Measurements from ENCODE around the gene NR1H4.
"Not testable (repeated sequence)": the region's sequence is repeated elsewhere in the genome, so short reads cannot be mapped to it uniquely, and the experiment has no call there.

Gene NR1H4

DNA sequence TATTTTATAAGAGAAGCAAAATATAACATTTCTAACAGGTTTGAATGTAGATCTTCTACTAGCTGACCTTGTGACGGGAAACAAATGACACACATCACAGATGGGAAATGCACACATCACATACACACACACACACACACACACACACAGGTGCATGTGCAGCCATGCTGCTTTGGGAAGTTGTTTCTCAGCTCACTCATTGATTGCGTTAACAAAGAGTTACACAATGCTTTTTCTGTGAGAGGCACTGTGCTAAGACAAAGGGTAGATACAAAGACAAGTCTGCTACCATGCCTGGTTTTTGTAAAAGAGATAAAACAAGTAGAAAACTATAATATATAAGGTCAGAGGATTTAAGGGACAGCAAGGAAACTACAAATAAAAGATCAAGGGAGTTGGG is 1.3 kb upstream of the NR1H4 start:
- no peak for DNase-seq (ENCODE audit: low read depth in 2 of 2)

DNA sequence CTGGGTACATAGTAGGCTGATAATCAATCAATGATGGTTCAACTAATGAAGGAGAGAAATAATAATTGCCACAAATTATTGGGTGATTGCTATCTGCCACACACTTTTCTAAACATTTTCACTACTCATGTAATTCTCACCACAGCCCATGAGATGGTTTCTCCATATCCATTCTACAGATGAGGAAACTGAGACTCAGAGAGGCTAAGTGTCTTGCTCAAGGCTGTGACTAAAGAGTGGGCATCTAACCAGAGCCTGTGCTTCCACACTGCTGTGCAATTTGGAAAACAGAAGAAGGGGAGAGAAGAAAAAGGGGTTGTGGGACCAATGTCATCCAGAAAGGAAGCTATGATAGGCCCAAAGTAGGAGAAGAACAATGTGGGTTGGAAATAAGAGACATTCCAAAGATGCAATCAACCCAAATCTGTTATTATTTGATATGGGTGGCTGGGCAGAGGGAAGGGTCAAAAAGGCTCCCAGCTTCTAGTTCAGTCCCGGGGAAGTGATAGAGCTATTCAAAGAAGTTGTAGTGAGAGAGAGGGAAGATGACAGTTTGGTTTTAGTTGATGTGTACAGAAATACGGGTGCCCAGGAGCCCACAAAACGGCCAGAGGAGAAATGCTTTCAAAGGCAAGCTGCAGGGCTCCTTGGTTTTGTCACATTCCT is 483 bp upstream of the NR1H4 start:
- DNase-seq (ENCODE audit: low read depth in 2 of 2): no peak

DNA sequence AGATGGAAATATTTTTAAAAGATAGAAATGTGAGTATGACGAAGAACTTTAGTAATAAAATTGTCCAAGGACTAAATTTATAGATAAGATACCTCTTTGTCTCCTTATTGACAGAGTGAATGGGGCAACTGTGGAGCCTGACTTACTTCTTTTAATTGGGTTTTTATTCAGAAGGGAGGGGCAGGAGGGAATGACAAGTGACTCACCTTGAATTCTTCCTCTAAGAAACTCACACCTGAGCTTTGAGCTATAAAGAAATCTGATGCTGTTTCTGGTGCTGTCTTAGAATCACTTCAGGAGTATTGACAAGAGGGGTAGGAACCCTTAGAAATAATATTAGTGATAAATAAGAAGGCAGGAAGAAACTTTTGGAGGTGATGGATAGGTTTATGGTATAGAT is 951 bp downstream of the NR1H4 start:
- no peak for DNase-seq (ENCODE audit: low read depth in 2 of 2)

DNA sequence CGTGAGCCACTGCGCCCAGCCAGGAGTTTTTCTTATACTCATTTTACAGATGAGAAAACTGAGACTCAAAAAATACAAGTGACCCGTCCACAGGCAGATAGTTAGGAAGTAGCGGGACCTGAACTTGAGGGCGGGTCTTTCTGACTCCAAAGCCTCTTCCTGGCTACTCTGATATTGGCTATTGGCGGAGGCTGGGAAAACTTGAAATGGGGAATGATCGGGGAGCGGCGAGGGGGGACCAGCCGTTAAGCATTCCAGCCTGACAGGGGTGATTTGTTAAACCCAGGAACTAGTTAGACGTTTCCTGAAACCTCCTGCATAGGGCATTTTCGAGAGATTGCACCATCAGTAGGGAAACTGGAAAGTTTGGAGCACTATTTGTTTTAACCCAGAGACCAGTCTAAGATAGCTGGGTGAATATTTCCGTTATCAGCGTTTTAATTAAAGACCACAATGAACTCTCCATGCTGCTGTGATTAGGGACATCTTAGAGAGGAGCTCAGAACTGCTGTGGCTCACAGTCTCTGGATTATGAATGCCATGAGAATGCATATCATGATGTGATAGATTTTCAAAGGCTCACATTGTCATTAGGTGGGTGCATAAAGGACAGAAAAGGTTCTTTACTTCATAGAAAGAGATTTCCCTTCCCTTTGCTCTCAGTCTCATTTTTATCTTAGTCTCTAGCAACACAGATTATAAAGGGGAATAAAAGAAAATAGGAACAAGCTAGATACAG is 2.5 kb downstream of the NR1H4 start:
- no peak for DNase-seq (ENCODE audit: low read depth in 2 of 2)

DNA sequence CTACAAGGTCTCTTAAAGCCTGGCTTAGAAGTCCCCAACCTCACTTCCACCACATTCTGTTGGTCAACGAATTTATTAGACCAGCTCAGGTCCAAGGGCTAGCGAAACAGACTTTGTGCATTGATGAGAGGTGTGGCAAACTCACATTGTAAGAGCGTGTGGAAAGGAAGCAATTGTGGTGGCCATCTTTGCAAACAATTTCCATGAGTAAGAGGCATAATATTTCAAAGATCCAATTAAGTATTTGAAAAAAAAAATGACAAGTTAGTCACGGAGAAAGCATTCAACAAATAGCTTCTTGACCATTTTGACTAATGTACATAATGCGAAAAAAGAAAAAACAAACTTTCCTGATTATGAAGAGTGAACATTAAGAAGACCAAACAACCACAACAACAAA is 7.4 kb downstream of the NR1H4 start:
- no peak for DNase-seq (ENCODE audit: low read depth in 2 of 2)

DNA sequence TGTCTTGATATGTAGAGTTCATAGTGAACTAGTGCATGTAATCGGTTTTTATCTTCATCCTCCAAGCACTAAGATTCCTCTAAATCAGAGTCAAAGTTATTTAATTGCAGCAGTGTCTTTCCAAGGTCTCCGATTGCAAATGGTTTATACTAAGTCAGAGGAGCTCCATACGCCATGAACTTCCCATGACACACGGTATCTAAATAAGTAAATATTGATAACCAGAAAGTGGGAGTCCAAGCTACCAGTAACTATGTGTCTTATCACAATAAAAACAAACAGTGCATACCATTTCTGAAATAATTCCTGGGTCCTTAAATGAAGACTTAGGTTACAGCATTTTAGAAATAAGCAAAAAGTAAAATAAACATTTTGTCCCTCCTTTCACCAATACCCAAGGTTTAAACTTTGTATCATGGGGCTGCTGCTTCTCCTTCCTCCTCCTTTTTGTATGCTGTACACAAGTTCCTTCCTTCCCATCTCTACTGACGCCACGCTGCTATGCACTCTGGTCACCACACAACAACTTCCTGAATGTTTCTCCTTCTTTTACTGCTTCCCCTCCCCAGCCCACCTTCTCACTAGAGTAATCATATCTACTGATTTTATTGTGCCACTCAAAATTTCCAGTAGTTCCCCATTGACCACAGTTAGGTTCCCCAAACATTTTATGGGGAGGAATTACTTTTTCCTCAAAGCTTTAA is 10.7 kb downstream of the NR1H4 start:
- no peak for DNase-seq (ENCODE audit: low read depth in 2 of 2)

DNA sequence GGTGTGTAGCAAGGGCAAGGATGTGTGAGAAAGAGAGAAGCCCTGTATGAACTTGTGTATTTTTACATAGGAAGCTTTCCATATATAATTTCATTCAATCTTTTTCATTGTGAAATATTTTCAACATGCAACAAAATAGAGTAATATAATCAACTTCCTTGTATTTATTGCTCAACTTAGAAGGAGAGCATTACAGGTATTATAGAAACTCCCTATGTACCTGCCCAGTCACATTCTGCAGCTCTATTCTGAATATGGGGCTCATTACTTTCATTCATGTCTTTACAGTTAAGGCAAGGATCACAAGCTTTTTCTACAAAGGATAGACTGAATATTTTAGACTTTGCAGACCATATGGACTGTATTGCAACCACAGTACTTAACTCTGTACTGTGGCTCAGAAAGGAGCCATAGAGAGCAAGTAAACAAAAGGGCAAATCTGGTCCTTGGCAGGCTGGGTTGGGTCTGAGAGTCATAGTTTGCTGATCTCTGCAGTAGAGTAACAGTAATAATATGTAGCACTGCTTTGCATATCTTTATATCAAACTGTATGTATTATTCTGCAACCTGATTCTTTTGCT is 11.3 kb downstream of the NR1H4 start:
- DNase-seq (ENCODE audit: low read depth in 2 of 2): no peak

DNA sequence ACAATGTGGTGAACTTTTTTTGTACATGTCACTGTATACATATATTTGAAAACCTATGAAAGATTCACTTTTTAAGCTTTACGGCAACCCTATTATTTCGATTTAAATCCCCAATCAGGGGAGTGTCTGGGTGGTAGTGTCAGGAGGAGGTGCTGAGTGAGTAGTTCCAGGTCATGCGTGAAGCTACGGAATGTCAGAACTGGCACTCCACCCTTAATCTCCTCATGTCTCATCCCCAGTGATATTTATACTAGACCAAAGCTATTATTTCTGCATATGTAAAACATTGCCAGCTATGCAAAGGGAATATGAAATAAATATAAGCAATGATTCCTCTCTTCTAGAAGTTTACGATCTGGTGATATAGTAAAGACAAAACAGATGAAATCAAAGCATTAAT is 12.3 kb downstream of the NR1H4 start:
- no peak for DNase-seq (ENCODE audit: low read depth in 2 of 2)

DNA sequence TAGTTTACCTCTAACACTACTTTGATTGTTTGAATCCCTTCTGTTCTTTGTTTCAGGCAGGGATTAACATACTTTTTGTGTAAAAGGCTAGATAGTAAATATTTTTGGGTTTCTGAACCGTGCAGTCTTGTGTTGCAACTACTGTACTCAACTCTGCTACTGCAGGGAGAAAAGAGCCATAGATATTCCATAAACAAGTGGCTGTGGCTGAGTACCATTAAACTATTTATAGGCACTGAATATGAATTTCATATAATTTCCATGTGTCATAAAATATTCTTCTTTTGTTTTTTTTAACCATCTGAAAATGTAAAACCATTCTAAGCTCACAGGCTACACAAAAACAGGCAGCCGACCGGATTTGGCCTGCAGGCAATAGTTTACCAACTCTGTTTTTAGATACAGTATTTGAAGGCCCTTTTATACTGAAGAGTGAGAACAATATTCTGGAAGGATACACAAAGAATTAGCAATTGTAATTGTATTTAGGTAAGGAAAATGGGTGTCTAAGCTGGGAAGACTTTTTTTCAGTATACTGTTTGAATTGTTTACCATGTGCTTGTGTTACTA is 15.7 kb downstream of the NR1H4 start:
- DNase-seq (ENCODE audit: low read depth in 2 of 2): no peak

DNA sequence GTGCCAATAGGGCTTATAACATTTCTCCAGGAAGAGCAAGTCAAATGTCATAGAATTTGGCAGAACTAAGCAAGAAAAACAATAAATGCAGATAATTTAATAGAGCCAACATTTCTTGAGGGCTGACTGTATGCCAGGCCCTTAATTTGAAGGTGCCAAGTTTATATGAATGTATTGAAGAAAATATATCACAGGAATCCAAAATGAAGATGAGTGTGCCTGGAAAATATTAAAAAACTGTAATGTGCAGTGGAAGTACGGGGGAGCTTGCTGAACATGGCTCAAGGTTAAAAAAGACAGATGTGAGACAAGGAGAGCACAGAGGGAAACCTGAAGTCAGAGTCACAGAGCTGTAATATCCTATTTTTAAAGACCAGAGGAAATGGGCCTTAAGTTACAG is 16.4 kb downstream of the NR1H4 start:
- DNase-seq (ENCODE audit: low read depth in 2 of 2): no peak

DNA sequence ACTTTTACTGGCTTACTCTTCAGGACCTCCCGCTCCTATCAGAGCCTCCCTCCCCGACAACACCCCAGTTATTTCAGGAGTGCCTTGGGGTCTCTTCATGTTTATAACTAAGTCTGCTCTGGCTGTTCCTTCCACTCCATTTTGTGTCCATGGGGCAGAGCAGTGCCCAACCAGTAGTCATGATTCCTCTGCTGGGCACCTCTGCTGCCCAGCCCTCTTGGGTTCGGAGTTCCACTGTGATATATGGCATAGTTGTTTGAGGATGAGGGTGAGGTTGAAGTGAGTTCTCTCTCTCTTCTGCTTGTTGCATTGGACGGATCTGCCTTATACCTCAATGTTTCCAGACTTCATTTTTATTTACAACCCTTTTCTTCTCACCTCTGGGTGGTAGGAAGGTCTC is 17.4 kb downstream of the NR1H4 start:
- DNase-seq (ENCODE audit: low read depth in 2 of 2): no peak

DNA sequence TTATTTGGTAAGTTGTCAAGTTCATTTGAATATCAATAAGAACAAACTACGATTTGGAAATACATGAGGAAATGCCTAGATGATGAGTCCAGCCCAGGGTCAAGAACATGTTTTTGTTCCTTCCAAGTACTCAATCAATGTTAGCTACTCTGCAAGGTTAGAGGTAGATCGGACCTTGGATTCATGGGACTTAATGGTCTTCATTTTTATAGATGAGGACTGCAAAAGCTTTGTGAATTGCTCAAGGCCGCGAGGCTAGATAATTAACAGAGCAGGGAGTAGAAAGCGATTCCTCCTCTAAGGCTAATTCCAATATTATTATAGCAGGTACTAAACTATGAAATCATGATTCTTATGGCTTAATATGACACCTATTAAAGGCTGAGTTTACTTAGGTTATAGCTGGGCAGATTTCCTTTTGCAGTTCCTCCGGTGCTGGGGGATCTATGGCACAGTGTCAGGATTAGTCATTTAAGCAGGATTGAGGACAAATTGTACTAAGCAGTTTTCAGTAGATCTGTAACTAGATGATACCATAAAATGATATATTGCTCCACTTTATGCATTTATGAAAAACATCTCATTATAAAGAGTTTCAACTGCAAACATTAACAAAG is 19.8 kb downstream of the NR1H4 start:
- no peak for DNase-seq (ENCODE audit: low read depth in 2 of 2)

DNA sequence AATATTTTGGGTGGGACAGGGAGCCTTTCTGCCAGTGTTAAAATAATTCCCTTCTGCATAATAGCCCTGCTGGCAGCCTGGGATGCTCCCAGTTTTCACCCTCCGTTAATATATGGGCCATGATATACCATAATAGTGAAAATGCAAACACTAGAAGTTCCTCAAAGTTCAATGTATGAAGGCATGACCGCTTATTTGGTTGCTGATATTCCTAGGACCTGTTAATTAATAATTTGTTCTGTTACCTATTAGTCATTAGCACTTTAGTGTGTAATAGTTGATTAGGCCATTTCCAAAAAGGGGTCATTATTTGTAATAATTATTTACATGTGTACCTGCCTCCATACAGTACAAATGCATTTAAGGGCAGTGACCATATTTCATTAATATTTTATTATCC is 20.4 kb downstream of the NR1H4 start:
- no peak for DNase-seq (ENCODE audit: low read depth in 2 of 2)

DNA sequence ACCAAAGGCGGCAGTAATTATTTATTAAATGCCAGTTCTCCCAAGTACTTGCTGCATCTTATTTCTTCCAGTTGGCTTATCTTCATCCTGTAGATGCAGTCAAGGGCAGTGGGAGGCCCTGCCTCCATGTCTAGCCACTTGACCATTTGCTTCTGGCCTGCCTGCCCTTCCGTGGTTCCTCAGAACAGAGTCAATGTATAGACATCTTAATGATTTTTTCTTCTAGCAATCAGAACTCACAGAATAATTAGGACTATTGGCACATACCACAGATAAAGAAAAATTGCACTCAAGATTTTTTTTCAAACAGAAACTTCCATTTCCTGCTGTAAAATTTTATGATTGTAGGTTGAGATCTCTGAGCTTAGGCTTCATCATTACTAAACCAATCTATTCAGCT is 20.9 kb downstream of the NR1H4 start:
- DNase-seq (ENCODE audit: low read depth in 2 of 2): no peak

DNA sequence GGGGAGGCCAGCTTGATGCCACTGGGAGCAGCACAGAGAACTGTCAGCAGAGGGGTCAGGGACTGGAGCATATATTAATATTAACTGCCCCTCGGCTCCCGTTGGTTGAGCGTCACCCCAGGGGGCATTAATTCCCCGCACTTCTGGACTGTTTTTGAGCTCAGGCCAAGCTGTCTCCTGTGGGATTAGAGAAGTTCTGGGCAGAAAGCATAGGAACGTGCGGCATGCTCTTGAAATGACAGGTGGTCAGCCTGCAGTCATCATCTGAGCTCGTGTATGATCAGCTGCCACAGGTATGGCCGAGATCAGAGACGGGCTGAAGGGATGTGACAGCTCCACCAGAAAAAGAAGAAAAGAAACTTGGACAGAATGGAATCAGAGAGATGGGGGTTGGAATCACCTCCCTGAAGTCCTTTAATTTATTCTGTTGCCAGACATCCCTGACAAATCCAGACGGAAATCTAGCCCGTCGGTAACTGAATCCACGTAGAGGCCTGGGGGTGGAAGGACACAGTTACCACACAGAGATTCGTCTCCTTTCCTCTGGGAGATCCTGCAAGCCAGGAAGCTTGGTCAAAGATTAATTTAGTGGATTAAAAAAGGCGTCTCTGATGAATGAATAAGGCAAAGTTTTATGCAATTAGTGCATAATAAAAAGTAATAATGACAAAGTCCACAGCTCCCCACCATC is 23.6 kb downstream of the NR1H4 start:
- no peak for DNase-seq (ENCODE audit: low read depth in 2 of 2)

DNA sequence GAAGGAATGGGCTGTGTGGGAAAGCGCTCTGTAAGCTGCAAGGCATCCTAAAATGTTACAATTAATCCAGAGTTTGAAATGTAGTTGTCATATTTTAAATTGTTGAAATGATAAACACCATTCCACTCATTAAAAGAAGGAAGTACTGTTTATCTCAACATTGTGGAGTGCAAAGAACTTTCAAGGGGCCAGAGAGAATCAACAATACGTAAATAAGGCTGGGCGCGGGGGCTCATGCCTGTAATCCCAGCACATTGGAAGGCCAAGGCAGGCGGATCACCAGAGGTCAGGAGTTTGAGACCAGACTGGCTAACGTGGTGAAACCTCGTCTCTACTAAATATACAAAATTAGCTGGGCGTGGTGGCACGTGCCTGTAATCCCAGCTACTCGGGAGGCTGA is 24.5 kb downstream of the NR1H4 start:
- DNase-seq (ENCODE audit: low read depth in 2 of 2): no peak

DNA sequence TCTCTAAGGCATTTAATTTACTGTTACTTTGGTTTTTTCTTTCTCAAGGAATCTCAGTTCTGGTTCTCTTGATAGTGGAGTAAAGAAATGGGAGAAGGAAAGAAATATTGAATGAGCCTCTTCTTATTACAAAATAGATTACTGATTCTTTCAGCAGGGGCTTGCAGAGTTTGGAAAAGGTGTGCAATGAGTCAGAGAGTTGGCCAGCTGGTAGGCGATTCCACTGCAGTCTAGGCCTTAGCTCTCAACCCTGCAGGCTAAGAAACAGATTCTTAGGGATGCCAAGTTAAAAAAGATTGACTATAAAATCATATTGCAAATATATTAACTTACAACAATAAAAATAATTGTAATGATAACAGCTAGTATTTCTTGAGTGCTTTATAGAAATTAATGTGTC is 25.8 kb downstream of the NR1H4 start:
- DNase-seq (ENCODE audit: low read depth in 2 of 2): no peak

DNA sequence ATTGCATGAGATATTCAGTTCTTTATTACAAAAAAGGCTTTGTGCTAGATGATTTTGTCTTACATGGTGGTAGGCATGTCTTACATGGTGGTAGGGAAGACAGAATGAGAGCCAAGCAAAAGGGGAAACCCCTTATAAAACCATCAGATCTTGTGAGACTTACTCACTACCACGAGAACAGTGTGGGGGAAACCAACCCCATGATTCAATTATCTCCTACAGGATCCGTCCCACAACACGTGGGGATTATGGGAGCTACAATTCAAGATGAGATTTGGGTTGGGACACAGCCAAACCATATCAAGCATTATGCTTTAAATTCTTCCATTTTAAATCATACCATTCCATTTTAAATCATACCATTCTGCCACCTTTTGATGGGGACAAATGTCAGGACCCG is 29.1 kb downstream of the NR1H4 start:
- not testable (repeated sequence) for DNase-seq (ENCODE audit: low read depth in 2 of 2)

DNA sequence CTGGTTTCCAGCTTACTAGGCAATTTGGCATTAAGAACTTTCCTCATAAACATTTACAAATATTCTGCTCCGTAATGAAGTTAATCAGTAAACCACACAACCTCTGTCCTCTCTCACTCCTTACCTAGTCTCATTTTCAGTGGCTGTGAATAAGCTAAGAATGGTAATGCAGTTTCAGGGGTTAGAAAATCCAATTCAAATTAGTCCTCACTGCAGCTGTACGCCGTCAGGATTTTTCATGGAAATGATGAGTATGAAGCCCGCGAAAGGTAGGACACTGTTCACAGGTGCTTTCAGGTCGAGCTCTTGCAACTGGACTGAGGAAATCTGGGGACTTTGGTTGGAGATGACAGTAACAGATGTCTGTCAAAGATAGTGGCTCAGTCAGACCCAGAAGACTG is 29.6 kb downstream of the NR1H4 start:
- no peak for DNase-seq (ENCODE audit: low read depth in 2 of 2)

DNA sequence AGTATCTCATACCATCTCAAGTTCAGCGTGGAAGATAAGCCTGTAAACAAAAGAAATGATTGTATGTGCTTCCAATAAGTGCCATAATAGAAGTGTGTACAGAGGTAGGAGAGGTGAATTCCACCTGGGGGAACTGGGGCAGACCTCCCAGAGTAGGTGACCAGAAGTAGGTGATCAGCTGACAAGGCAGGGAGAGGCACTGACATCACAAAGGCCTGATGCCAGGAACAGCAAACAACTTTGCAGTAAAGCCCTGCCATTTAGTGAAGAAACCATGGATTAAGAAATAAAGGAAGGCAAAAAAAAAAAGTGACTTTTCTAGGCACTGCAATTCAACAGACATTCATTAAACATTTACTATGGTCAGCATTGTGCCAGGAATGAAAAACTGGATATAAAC is 31.1 kb downstream of the NR1H4 start:
- no peak for DNase-seq (ENCODE audit: low read depth in 2 of 2)

DNA sequence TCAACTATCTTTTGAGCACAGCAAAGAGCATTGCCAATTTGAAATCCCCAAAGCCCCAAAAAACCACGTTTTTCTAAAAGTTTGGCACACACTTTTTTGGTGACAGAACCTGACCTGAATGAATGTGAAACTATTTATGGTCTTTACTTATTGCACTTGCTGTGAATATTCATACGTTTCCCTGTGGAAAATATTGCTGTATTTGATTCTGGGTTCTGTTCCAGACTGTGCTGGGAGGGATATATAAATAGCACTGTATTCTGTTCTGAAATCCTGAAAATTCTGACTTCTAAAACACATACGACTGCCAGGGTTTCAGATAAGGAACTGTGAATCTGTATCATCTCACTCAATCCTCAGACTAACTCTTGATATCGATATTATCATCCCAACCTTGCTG is 35.1 kb downstream of the NR1H4 start:
- no peak for DNase-seq (ENCODE audit: low read depth in 2 of 2)
